Stimulated activated naive CD4-positive, alpha-beta T cell (primary cell): ENCODE data around the gene DMD.
"Not testable (repeated sequence)": the region's sequence is repeated elsewhere in the genome, so short reads cannot be mapped to it uniquely, and the experiment has no call there.

ENCODE experiments used
- DNase-seq, 6 experiments: peaks; one replicate each; lab custom pipeline; 2025; lab: John Stamatoyannopoulos, UW

DMD gene

DNA sequence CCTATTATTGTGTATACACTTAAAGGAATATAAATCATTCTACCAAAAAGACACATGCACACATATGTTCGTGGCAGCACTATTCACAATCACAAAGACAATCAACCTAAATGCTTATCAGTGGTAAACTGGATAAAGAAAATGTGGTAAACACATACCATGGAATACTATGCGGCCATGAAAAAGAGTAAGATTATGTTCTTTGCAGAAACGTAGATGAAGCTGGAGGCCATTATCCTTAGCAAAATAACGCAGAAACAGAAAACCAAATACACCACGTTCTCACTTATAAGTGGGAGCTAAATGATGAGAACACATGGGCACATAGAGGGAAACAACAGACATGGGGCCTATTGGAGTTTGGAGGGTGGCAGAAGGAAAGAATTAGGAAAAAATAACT, 593.2 kb downstream of the DMD start:
- no peak for DNase-seq

DNA sequence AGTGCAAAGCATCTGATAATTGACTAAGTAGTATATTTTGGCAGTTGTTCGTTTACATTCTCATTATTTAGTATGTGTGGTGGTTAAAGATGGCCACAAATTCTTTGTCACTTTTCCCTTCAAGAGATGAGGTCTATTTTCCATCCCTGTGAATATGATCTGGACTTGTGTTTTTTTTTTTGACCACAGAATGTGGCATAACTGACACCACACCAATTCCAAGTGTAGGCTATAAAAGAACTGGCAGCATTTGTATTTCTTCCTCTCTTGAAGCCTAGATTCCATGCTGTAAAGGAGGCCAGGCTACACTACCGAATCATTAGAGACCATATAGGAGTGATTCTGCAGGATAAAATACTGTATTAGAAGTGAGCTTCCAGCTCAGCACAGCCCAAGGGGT, 596.6 kb downstream of the DMD start:
- DNase-seq, result no peak

DNA sequence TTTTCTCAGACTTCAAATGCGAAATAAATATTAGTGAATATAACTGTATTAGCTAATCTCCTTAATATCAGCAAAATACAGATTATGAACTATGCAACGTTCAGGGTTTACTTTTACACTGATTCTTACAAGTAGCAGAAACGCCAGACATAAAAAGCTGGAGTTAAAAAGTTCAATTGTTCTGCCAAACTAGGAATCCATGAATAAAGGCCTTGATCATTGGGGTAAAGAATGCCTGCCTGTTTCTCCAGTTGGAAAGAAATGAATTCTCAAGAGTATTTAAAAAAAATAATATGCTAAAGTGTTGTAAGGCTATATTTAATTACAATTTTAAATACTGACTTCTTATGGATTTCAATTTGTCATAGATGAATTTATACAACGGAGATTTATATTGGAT, 612.2 kb downstream of the DMD start:
- no peak for DNase-seq

DNA sequence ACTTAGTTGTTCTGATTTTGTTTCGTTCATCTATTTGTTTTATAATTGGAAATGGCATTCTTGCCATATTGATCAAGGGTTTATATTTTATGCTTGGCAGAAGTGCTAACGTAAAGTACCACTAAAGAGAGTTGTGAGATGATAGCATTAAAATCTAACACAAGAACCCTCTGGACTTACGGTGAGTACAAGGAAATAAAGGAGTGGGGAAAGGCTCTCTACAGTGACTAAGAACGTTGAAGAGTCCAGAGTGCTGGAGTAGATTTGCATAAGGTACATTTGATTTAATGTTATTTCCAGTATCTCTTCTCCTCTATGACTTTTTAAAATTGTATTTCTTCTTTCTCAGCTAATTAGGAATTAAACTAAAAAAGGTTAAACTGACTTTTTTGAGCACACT, 612.6 kb downstream of the DMD start:
- DNase-seq, result no peak

DNA sequence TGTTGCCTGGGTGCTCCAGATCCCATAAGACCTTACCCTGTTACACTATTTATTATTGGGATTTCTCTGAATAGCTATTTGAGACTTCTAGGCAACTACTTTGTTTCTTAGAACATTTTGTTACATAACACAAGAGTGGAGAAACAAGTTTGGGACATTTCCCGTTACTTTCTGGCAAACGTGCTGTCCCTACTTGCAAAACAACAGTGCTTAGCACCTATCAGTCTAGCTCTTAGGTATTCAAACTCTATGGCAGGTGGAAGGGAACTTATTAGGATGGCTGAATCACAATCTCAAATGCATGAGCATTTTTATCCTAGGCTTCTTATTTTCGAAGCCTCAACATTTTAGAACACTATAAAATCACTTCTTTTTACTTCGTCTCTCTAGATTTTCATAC, 613.6 kb downstream of the DMD start:
- DNase-seq, result no peak

DNA sequence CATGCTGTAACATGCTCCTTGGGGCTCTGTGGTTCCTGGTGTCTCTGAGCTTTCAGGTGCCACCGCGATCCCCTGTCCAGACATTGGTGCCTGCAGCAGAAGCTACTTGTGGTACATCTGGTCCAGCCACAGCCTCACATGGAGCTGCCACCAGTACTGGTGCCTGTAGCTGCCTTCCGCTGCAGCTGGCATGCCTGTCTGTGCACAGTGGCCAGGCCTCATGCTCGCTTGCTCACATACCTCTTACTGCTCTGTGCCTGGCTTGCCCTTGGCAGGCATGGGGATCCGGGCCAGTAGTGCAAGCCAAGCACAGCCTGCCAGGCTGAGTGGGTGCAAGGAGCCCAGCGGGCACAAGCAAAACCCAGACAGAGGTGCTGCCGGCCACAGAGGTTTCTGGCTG, 618.6 kb downstream of the DMD start:
- no peak for DNase-seq

DNA sequence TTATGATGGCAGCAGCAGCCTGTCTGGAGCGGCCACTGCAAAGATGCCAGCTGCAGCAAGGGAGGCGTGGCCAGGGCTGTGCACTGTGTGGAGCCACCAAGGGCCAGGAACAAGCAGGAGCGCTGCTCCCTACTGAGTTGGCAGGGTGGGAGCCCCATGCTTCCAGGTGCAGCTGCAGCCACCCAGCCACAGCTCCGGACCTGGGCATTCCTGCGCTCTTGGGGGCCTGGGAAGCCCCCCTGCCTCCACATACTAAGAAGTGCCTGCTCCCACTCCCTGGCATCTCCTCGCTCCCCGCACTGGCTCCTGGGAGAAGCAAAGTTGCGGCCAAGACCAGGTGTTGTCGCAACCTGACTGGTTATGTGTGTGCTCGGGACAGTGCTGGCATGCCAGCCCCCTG, 619.8 kb downstream of the DMD start:
- DNase-seq, result no peak

DNA sequence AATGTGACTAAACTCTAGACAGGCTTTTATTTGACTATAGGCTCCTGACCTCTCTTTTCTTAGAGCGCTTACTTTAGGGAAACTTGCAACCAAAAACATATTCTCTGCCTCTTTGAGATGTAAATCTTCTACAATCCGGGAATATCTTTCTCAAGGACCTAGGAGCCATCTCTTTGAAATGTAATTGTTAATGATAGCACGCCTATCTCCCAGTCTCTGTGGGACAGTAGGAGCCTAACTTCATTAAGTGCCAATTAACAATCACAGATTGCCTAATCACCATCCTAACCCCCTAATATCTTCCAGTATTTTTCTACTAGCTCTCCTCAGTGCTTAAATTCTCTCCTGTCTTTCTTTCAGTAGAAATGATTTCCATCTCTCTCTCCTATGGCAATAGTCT, 628.6 kb downstream of the DMD start:
- no peak for DNase-seq

DNA sequence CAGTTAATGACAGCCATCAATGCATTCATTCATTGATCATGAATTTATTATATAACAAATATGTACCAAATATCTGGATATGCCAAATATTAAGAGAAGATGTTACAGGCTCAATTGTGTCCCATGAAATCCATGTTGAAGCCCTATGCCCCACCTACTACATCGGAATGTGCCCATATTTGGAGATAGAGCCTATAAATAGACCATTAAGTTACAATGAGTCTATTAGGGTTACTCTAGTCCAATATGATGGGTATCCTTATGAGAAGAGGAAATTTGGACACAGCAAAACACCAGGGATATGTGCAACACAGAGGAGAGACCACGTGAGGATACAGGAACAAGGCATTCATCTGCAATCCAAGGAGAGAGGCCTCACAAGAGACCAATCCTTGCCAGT, 634.5 kb downstream of the DMD start:
- DNase-seq, result no peak

DNA sequence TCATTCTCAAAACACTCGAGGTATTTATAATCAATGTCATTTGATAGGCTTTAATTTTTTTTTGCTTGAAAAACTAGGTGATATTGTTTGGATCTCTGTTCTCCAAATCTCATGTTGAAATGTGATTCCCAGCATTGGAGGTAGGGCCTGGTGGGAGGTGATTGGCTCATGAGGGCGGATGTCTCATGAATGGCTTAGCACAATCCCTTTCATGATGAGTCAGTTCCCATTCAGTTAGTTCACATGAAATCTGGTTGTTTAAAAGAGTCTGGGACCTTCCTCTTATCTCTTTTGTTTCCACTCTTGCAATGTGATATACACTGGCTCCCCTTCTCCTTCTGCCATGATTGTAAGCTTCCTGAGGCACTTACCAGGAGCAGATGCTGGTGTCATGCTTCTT, 638.7 kb downstream of the DMD start:
- DNase-seq, result no peak

DNA sequence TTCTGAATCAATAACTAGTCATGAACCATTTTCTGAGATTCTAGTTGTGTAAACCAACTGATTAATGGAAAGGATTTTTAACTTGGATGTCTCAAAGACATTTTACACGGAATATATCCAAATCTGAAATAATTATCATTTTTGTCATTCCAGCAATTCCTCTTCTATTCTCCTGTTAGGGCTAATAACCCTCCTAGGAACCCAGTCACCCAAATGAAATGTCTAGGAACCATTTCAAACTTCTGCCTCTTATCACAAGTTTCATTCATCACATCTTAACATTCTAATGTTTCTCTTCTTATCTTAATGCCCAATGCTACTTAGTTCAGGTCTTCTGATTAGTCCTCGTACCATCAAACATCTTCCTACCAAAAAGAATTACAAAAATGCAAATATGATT, 639.8 kb downstream of the DMD start:
- no peak for DNase-seq

DNA sequence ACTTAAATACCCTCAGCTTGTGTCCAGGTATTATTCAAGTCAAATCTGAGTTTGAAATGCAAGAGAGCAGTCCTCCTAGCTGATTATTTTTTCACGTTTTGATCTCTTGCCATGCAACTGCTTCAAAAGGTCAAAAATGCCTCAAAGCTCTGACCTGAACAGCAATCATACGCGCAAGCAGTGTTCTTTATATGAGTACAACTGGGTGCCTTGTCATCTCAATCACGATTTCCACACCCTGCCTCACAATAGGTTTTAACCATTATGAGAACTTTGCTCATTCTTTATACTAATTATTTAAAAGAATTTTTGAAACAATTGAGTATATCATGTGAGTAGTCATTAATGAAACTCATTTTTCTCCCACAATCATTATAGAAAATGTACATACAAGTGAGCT, 649.1 kb downstream of the DMD start:
- no peak for DNase-seq

DNA sequence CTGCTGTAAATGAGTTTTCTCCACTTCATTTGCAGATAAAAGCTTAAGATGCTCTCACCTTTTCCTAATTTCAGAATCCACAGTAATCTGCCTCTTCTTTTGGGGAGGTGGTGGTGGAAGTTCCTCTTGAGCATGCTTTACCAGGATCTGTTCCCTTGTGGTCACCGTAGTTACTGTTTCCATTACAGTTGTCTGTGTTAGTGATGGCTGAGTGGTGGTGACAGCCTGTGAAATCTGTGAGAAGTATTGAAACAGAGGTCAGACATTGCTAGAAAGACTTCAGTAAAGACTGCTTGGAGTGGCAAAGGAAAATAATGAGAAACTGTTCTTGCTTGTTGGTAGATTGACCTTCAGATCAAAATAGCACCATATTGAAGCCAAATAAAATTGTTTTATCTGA, 666.2 kb downstream of the DMD start:
- no peak for DNase-seq

DNA sequence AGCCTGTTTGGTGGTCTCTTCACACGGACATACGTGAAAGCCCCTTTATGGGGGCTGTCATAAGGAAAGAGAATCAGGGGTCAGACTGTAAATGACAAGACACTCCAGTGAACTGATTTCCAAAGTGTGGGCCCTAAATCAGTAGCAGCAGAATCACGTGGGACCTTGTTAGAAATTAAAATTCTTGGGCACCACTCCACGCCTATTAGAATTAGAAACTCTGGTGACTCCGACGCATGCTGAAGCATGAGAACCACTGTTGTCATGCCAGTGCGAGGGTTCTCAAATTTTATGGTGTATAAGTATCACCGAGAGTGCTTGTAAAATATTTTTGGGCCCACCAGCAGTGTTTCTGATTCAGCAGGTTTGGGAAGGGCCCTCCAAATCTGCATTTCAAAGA, 672.8 kb downstream of the DMD start:
- no peak for DNase-seq

DNA sequence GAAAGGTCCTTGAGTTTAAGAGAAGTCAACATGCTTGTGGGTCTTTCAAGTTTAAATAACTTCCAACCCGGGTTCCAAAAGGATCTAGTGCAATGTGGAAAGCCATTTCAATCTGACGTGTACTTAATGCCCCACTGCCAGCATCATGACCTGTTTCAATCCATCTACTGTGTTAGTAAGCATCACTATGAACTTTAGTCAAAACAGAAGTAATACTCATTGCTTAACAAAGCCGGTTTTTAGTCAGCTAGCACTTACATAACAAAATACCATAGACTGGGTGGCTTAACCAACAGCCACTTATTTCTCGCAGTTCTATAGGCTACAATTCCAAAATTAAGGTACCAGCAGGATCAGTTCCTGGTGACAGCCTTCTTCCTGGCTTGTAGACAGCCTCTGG, 677.5 kb downstream of the DMD start:
- DNase-seq, result no peak

DNA sequence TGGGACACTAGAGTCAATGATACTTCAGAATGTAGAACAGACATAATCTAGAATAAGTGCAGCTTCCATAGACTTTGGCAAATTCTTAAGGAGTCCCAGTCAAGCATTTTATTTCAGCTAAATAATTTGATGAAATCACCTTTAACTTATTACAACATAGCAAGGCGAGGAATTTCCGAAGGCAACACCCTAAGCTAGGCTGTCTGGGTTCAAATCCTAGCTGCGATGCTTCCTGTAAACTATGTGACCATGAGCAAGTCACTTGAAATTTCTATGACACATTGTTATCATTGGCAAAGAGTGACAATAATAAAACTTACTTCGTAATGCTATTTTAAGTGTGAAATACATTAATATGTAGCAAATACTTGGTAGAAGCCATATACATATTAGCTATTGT, 679.1 kb downstream of the DMD start:
- no peak for DNase-seq

DNA sequence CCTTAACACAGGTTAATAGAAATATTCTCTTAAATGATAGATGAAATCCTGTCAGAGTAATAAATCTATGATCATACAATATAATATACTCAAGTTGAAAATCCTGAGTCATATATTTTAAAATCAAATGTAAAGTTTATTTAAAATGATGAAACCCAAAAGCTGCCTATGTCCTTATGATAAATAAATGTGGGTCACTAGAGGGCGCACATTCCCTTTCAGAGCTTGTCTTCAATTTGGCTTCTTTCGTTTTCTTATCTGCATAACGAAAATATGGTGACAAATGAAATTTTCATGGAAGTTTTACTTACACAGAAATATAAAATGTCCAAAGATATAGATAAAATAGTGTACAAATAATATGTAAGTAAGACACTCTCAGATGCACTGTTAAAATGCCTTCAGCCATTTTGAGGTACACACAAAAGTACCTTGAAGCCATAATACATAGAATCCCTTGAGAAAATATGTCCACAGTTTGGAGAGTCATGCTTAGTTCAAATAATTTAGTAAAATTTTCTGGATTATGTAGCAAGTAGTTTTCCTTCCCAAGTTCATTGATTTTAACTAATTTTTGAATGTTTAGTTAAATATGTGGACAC, 680.4 kb downstream of the DMD start:
- peak in 2 of 6 experiments; percentile 10 to 22 for DNase-seq

DNA sequence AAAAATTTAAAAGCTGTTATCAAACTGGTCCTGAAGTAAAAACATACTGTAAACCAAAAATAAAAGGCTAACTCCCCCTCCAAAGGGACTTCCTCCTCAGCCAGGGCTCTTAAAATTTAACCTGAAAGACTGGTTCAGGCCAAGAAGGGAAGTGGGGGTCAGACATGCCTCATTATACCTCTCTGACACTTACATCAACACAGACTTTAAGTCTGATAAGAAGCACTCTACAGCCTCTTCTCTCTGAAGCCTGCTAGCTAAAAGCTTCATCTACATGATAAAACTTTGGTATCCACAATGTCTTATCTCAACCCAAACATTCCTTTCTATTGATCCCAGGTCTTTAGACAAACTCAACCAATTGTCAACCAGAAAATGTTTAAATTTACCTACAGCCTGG, 682.9 kb downstream of the DMD start:
- not testable (repeated sequence) for DNase-seq

DNA sequence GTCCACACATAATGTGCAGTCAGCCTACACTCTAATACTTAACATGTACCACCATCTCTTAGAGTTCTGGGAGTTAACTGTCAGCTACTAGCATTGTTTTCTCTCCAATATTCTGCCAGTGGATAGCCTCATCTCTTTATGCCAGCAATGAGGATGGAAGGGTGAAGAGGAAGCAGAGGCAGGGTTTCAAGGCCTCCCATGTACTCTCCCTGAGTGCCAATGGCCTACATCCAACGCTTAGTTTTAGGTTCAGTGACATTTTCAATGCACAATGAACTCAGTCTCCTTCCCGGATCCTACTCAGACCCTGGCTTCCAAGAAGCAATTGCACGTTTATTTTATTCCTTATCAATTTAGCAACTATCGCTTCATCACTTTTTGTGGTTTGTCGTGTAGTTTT, 686.1 kb downstream of the DMD start:
- no peak for DNase-seq

DNA sequence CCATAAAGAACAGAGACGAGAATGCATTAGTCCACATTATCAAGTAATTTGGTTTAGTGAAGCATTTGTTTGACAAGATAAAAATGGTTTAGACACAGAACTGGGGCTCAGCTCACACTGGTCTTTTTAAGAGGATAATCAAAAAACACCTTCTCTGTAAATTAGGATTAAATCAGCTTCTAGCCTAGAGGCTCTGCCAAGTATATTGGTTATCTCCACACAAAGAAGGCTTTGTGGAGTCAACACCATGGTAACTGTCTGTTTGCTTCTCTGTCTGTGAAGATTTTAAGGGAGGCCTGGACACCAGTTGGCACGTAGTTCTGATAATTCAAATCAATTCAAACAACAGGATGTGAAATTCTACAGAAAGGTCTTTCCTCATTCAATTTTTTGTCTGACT, 687.0 kb downstream of the DMD start:
- DNase-seq, result no peak

DNA sequence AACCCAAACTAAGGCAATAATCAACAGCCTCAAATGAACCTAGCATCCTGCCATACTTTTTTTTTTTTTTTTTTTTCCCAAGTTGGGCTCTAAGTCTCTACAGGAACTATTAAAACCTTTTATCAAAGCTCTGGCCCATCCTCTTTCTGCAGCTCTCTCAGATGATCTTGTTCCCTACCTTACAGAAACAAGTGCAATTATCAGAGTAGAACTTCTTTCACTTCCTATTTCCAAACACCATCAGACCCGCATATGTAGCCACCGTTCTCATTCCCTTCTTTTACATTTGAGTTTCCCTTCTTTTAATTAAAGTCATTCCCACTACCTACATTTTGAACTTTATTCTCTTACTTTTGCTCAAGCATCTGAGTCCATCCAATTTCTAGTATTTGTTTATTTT, 690.6 kb downstream of the DMD start:
- DNase-seq, result no peak

DNA sequence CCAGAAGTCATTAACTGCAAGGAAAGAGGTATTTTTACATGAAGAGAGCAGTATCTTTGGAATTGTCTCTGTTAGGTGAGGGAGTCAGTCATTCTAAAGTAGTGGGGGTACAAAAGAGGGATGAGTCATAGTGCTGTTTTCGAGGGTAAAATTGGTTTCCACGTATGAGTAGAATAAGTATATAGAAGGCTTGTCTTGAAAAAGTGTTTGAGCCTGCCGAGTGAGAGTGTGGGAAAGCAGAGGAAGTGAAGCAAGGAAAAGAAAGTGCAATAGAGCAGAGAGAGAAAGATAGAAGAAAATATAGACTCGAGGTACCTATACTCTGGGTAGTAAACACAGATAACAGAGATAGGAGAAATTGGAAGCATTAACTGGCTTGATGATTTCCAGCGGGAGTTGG, 696.4 kb downstream of the DMD start:
- no peak for DNase-seq

DNA sequence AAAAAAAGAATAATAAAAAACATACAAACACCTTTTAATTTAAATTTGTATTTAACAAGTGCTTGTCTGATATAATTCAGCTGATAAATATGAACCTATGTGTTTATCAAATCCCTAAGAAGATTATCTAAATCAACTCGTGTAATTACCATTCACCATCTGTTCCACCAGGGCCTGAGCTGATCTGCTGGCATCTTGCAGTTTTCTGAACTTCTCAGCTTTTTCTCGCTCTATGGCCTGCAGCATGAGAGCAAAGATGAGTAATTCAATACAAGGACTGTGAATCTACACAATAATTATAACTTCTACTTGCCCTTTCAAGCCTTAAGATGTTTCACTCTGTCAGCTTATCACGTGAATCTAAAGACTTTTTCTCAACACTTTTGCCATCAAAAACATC, 709.7 kb downstream of the DMD start:
- no peak for DNase-seq

DNA sequence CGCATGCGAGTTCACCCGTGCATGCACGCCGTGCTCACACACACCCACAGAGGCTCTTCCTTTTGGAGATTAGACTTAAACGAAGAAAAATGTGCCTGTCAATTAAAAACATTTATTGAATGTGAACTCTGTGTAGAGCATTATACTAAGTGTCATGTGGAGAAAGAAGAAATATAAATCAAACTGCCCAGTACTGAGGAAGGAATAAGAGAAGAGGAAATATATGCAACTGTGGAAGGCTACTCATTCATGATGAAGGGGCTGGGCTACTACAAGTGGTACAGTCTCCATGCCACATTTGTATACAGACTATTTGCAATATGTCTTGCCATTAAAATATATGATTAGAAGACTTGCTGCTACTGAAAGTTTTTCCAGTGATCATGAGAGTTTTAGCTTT, 714.7 kb downstream of the DMD start:
- no peak for DNase-seq

DNA sequence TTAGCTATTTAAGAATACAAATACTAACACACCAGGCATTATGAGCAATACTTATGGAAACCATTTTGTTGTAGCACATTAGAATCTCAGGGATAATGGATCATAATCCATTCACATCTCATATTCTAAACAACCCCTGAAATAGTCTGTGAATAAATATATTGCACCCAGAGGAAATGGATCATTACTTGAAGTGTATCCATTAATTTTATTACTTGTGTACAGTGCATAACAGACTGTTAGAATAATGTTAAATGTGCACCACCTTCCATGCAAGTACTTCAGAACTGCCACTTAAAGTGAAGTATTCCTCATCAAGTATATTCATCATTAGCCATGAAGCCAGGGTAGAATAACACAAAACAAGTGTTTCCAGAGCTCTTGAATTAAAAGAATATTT, 715.5 kb downstream of the DMD start:
- no peak for DNase-seq
